ENCODE measurements around the gene L3MBTL4.

- no peak for TF ChIP-seq TCF12 (IDR thresholded peaks at IDR 0.05)
- TF ChIP-seq CTCF (IDR thresholded peaks at IDR 0.05) = no peak
- no peak for TF ChIP-seq FOXM1 (IDR thresholded peaks at IDR 0.05; ENCODE audit: low read depth)
- no peak for TF ChIP-seq EZH2phosphoT487 (IDR thresholded peaks at IDR 0.05; ENCODE audit: borderline replicate concordance, low read depth)
- TF ChIP-seq, protein P1, sequence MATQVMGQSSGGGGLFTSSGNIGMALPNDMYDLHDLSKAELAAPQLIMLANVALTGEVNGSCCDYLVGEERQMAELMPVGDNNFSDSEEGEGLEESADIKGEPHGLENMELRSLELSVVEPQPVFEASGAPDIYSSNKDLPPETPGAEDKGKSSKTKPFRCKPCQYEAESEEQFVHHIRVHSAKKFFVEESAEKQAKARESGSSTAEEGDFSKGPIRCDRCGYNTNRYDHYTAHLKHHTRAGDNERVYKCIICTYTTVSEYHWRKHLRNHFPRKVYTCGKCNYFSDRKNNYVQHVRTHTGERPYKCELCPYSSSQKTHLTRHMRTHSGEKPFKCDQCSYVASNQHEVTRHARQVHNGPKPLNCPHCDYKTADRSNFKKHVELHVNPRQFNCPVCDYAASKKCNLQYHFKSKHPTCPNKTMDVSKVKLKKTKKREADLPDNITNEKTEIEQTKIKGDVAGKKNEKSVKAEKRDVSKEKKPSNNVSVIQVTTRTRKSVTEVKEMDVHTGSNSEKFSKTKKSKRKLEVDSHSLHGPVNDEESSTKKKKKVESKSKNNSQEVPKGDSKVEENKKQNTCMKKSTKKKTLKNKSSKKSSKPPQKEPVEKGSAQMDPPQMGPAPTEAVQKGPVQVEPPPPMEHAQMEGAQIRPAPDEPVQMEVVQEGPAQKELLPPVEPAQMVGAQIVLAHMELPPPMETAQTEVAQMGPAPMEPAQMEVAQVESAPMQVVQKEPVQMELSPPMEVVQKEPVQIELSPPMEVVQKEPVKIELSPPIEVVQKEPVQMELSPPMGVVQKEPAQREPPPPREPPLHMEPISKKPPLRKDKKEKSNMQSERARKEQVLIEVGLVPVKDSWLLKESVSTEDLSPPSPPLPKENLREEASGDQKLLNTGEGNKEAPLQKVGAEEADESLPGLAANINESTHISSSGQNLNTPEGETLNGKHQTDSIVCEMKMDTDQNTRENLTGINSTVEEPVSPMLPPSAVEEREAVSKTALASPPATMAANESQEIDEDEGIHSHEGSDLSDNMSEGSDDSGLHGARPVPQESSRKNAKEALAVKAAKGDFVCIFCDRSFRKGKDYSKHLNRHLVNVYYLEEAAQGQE (IDR thresholded peaks at IDR 0.05; ENCODE audit: low read depth, low read length) = no peak
- TF ChIP-seq YY1 (IDR thresholded peaks at IDR 0.05; ENCODE audit: low read depth) = no peak
- no peak for TF ChIP-seq SIN3A (IDR thresholded peaks at IDR 0.05; ENCODE audit: borderline replicate concordance, low read depth, low read length)
Observed at GRCh38 chr18:5948781-5949180, 465.9 kb downstream of the L3MBTL4 start.

Measured in SK-N-SH (cell line).